ENCODE data around the gene COL6A6. TPM values are rescaled to one million over a fixed set of nuclear protein-coding genes. Genes with fewer than 3 reads are reported as not detected.
"Not testable (repeated sequence)": the region's sequence is repeated elsewhere in the genome, so short reads cannot be mapped to it uniquely, and the experiment has no call there.

The COL6A6 gene
- total RNA-seq, 1 experiment from 2014 or later = not detected

- DNase-seq (ENCODE audit: low read depth, low spot score) = no peak
- in situ Hi-C loops (cut with HindIII; ENCODE audit: low pct_unique_long_range_greater_than_20kb, low sequenced_read_pairs) = no loop called here
Measured at GRCh38 chr3:130528120-130528519, 11.1 kb downstream of the COL6A6 start.

GRCh38 chr3:130529486-130530215 lies 12.7 kb downstream of the COL6A6 start:
- in situ Hi-C loops (cut with HindIII; ENCODE audit: low pct_unique_long_range_greater_than_20kb, low sequenced_read_pairs) = no loop called here
- peak; percentile 13 for DNase-seq (ENCODE audit: low read depth, low spot score)

GRCh38 chr3:130533247-130533646 lies 16.3 kb downstream of the COL6A6 start:
- DNase-seq (ENCODE audit: low read depth, low spot score) = no peak
- in situ Hi-C loops (cut with HindIII; ENCODE audit: low pct_unique_long_range_greater_than_20kb, low sequenced_read_pairs) = no loop called here

GRCh38 chr3:130537673-130538304 lies 20.8 kb downstream of the COL6A6 start:
- in situ Hi-C loops (cut with HindIII; ENCODE audit: low pct_unique_long_range_greater_than_20kb, low sequenced_read_pairs) = no loop called here
- DNase-seq (ENCODE audit: low read depth, low spot score) = peak; percentile 12

GRCh38 chr3:130539005-130539404 lies 22.0 kb downstream of the COL6A6 start:
- in situ Hi-C loops (cut with HindIII; ENCODE audit: low pct_unique_long_range_greater_than_20kb, low sequenced_read_pairs) = no loop called here
- DNase-seq (ENCODE audit: low read depth, low spot score) = peak; percentile 81

GRCh38 chr3:130543322-130543721 lies 26.3 kb downstream of the COL6A6 start:
- in situ Hi-C loops (cut with HindIII; ENCODE audit: low pct_unique_long_range_greater_than_20kb, low sequenced_read_pairs) = no loop called here
- no peak for DNase-seq (ENCODE audit: low read depth, low spot score)

DNA sequence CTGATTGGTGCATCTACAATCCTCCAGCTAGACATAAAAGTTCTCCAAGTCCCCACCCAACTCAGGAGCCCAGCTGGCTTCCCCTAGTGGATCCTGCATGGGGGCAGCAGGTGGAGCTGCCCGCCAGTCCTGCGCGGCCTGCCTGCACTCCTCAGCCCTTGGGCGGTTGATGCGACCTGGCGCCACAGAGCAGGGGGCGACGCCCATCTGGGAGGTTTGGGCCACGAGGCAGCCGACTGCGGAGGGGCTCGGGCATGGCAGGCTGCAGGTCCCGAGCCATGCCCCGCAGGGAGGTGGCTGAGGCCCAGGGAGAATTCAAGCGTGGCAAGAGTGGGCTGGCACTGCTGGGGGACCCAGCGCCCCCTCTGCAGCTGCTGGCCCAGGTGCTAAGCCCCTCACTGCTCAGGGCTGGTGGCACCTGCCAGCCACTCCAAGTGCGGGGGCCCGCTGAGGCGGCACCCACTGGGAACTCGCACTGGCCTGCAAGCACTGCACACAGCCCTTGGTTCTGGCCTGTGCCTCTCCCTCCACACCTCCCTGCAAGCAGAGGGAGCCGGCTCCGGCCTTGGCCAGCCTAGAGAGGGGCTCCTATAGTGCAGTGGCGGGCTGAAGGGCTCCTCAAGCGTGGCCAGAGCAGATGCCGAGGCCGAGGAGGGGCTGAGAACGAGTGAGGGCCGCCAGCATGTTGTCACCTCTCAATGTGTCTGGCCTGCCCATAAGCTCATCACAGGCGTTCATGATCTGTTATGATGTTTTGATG lies 30.1 kb downstream of the COL6A6 start:
- no peak for DNase-seq (ENCODE audit: low read depth, low spot score)
- in situ Hi-C loops (cut with HindIII; ENCODE audit: low pct_unique_long_range_greater_than_20kb, low sequenced_read_pairs) = no loop called here

- DNase-seq (ENCODE audit: low read depth, low spot score); in situ Hi-C loops (cut with HindIII; ENCODE audit: low pct_unique_long_range_greater_than_20kb, low sequenced_read_pairs): not testable (repeated sequence)
Measured at GRCh38 chr3:130547680-130548065, 30.7 kb downstream of the COL6A6 start.

- in situ Hi-C loops (cut with HindIII; ENCODE audit: low pct_unique_long_range_greater_than_20kb, low sequenced_read_pairs) = no loop called here
Measured at GRCh38 chr3:130548356-130548755, 31.4 kb downstream of the COL6A6 start.

DNA sequence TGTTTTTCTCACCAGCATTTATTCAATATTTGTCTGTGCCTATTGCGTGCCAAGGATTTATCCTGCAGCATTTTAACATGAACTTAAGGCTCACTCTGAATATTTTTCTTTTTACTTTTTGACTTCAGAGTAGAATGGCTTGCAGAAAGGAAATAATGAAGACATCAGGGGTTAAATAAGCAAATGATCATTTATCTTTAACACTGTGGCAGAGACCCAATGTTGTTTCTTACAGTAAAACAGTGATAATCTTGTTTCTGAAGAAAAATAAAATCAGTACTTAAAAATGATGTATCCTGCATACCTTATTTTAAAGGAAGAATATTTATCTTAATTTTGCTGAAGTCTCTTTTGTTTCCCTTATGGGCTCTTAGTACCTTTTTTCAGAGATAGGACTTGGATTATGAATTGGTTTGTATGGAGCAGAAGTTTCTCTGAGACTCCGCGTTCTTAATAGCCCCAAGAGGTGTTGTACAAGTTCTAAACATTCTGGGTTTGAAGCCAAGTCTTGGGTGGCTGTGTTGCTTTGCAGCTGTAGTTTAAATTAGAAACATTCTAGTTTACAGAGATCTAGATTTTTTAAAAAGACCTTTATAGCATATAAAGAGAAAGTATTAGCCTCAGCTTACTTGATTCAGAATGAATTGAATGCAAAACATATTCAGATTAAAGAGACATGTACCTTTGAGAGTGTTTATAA lies 40.5 kb downstream of the COL6A6 start:
- no peak for DNase-seq (ENCODE audit: low read depth, low spot score)
- in situ Hi-C loops (cut with HindIII; ENCODE audit: low pct_unique_long_range_greater_than_20kb, low sequenced_read_pairs) = no loop called here

More at GRCh38 chr3:130548356-130548755, 31.4 kb downstream of the COL6A6 start:
- no peak for DNase-seq (ENCODE audit: low read depth, low spot score)

DNA sequence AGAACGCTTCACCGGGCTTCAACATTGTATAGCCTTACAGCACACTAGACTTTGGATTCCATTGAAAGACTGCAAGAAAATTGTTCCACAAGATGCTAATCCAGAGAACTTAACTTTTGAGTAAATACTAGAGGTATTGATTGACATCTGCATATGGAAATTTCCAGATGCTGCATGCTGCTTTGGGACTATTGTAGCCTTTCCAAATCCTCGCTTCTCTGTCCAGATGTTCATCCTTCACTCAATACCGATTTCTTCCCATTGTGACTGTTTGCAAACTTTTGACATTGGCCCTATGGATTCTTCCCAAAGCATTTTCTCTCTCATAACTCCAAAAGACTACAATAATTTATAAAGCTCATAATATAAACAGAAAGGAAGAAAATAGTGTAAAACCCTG lies 41.4 kb downstream of the COL6A6 start:
- no peak for DNase-seq (ENCODE audit: low read depth, low spot score)
- in situ Hi-C loops (cut with HindIII; ENCODE audit: low pct_unique_long_range_greater_than_20kb, low sequenced_read_pairs) = no loop called here

DNA sequence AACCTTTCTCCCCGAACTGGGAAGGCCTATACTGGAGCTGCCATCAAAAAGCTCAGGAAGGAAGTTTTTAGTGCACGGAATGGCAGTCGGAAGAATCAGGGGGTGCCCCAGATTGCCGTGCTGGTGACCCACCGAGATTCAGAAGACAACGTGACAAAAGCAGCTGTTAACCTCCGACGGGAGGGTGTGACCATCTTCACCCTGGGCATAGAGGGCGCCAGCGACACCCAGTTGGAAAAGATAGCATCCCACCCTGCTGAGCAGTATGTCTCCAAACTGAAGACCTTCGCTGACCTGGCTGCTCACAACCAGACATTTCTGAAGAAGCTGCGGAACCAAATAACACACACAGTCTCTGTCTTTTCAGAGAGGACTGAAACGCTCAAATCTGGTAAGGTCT lies 48.2 kb downstream of the COL6A6 start:
- DNase-seq (ENCODE audit: low read depth, low spot score) = no peak
- in situ Hi-C loops (cut with HindIII; ENCODE audit: low pct_unique_long_range_greater_than_20kb, low sequenced_read_pairs) = no loop called here

Other genes starting within 250 kb of the COL6A6 start
- not detected in 2 replicates for gene COL6A5, start 171.5 kb upstream of the COL6A6 start, total RNA-seq (2014; rRNA removed; shearing (Covaris generic))
- 44.6 and 45.0 TPM in 2 replicates for gene PIK3R4, start 229.7 kb downstream of the COL6A6 start, total RNA-seq (2014; rRNA removed; shearing (Covaris generic))

Measured in SK-MEL-5 (cell line).